Activated CD4-positive, CD25-positive, alpha-beta regulatory T cell treated with anti-CD3 and anti-CD28 coated beads, Interleukin-2, amount 50 U/mL, for 24 hours (primary cell): ENCODE data around the gene EIF4H.
"Not testable (repeated sequence)": the region's sequence is repeated elsewhere in the genome, so short reads cannot be mapped to it uniquely, and the experiment has no call there.

Experiments used
- ATAC-seq, 2 donors: fragments of 150-1000 bp; cut with Tn5 transposase; one replicate each; pipeline ENCODE4 v1.10.0; 2021; ENCODE audit warnings: mild to moderate bottlenecking in 1 of 2, moderate library complexity in 1 of 2

EIF4H gene

DNA sequence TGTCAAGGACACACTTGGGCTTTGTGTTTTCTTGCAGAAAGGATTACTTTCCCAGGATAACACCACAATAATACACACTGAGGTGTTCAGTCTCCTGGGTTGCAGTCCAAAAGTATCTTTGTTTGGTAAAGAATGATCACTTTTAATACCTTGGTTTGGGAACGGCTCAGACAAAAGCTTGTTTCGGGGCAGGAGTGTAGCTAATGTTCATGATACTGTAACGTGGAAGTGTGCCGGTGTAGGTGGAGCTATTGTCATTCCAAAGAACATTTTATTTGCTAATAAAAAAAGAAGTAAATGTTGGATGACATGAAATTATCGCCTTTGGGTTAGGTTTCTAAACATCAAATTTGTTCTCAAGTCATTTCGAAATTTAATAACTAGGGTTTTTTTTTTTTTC, 1.2 kb downstream of the EIF4H start:
- ATAC-seq: no peak

DNA sequence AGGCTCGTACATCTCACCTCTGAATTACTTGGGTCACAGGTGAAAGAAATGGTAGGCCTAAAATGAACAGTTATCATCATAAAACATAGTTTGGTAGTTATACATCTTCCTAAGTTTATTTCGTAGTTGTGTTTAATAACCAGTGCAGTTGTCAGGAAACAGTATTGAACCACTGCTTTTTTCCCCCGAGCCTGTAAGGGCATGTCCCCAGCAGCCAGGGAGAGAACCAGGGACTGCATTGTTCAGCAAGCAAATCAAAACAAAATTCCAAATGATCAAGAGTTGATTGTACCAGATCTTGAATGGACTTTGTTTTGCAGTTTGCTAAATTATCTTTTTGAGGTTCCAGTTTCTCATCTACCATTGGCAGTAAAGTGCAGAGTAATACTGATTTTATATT, 2.4 kb downstream of the EIF4H start:
- ATAC-seq: no peak

DNA sequence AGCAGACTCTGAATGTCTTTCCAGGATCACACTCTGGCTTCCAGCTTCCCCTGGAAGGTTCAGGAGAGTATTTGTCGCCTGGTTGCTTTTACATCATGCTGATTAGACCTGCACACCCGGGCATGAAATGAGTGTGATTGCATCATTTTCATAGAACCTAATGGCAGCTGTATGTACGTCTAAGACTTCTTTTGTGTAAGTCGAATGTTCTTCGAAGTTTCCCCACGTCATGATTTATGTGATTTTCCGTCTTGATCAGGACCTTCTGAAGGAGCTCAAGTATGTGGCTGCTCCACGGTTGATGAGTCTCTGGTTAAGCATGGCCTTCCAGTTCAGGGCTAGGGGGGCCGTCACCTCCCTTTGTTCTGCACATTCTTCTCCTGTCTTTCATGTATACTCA, 4.5 kb downstream of the EIF4H start:
- peak; percentile 12 to 37 for ATAC-seq

DNA sequence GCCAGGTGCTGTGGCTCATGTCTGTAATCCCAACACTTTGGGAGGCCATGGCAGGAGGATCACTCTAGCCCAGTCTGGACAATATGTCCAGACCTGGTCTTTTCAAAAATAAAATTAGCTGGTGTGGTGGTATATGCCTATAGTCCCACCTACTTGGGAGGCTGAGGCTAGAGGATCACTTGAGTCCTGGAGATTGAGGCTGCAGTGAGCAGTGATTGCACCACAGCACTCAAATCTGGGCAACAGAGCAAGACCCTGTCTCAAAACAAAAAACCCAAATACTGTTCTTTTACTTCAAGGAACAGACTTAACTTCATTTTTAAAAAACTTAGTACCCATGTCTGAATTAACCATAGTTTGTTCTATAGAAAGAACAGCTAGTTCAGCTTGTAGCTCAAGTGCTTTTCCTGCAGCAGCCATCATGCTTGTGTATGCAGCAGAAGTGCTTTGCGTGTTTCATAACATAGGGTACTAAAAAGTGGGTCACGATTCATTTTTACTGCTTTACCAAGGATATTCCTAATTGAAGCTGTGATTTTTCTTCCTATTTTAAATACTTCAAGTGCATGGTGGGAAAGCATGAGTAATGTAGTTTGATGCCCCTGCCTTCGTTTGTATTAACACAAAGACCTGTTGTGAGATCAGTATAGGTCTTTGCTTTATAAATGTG, 5.9 kb downstream of the EIF4H start:
- no peak for ATAC-seq

DNA sequence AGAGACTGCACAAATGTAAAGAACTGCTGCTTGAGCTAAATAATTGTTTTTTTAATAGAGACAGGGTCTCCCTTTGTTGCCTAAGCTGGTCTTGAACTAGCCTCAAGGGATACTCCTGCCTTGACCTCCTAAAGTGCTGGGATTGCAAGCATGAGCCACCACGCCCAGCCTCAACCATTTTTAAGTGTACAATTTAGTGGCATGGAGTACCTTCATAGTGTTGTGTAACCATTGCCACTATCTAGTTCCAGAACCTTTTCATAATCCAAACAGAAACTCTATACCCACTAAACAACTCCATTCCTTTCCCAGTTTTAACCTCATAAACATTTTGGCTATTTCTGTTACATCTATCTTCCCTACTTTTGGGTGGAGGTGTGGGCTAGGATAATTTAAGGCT, 6.7 kb downstream of the EIF4H start:
- ATAC-seq: no peak

DNA sequence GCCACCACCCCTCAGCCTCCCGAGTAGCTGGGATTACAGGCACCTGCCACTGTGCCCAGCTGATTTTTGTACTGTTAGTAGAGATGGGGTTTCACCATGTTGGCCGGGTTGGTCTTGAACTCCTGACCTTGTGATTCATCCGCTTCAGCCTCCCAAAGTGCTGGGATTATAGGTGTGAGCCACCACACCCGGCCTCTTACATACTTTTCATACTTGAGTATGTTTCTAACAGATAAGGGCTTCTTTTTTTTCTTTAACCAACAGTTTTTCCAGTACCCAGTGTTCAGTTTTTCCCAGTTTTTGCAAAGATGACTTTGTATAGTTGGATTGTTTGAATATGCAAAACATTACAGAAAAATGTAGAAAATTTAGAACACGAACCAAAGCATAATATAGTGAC, 7.7 kb downstream of the EIF4H start:
- no peak for ATAC-seq

DNA sequence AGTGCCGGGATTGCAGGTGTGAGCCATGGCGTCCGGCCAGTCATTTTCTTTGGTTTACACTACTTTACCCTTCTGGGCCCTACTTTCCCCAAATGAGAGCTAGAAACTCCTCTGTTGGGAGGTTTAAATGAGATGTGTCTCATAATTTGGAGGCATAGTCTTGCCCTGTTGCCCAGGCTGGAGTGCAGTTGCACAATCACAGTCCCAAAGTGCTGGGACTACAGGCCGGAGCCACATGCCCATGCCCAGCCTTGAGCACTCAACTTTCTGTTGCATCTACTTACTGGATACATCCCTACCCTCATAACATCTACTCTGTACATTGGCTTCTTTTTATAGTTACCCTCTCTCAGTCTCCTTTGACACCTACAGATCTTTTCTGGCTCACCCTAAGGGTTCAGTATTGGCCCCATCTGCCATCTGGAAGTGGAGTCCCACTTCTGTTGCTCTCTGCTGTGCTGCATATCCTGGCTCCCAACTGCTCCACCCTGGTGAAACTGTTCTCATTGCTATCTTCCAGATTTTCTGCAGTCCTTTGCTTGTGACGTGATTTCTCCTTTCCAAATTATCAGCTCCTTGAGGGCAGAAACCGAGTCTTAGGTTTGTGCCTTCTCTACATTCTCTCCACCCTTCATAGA, 8.4 kb downstream of the EIF4H start:
- ATAC-seq: no peak

DNA sequence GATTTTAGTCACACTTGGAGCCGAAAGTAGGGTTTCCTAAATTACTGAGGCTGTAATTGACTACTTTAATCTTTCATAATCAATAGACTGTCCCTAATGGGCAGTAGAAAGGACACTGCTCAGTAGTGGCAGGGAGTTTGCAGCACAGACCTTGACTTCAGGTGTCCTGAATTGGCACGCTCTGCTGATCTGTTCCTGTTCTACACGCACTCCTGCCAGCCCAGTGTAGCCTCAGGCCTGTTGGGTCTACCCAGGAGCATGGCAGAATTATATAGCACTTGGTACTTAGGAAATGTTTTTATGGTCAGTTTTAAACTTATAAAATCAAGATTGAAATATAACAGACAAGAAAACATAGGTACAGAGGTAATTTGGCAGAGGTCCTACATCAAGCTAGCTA, 9.0 kb downstream of the EIF4H start:
- no peak for ATAC-seq

DNA sequence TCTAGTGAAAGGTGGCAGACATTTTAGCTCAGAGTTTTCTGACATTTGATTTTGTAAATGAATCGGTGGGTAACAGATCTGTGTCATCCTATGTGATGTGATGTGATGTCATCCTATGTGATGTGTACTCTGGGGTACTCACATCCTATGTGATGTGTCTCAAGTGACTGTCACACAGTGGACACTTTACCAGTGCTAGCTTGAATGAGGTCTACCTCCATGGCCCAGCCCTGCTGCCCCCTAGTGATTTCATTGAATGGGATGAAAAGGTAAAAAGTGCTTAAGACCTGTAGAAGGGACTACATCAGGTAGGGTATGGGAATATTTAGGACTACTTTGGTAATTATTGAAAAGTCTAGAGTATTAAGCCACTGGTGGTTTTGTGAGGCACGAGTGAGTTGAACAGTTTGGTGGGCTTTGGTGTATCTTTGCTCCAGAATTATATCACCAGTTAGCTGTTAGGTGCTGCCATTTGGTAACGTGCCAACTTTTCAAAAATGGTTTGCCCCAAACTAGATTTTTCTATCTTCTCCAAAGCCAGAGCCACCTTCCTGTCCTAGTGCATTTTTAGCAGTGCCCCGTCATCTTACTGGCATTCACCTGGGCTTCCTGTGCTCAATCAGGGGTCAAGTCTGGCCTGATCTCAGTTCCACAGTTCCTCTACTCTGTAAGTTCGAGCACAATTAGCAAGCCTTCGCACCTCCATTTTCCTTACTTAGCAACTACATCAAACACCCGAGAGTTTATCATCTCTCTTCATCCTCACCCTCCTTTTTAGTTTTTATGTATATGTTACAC, 9.7 kb downstream of the EIF4H start:
- ATAC-seq: peak; percentile 95 to 98

DNA sequence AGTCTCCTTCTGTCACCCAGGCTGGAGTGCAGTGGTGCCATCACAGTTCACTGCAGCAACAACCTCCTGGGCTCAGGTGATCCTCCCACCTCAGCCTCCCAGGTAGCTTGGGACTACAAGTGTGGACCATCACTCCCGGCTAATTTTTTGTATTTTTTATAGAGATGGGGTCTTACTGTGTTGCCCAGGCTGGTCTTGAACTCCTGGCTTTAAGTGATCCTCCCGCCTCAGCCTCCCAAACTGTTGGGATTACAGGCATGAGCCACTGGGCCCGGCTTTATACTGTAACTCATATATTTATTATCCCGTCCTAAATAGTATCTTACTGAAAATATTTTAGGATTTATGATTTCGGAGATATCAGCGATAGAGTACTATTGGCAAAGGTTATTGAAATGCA, 10.9 kb downstream of the EIF4H start:
- ATAC-seq: no peak

DNA sequence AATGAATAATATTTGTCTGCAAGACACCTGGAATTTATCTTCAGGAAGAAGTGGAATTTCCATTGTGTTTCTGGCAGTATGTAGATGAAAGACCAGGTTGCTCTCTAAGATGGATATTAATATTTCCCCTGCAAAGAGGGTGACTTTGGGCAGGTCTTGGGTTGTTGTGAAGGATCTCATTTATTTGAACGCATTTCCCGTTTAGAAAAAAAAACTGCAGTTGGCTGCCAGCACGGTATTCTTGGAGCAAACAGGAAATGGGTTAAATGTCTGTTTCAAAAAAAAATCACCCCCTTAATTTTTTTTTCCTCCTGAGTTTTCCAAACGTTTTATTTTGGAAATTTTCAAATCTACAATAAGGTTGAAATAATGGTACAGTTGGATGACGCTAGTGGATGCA, 11.5 kb downstream of the EIF4H start:
- no peak for ATAC-seq

DNA sequence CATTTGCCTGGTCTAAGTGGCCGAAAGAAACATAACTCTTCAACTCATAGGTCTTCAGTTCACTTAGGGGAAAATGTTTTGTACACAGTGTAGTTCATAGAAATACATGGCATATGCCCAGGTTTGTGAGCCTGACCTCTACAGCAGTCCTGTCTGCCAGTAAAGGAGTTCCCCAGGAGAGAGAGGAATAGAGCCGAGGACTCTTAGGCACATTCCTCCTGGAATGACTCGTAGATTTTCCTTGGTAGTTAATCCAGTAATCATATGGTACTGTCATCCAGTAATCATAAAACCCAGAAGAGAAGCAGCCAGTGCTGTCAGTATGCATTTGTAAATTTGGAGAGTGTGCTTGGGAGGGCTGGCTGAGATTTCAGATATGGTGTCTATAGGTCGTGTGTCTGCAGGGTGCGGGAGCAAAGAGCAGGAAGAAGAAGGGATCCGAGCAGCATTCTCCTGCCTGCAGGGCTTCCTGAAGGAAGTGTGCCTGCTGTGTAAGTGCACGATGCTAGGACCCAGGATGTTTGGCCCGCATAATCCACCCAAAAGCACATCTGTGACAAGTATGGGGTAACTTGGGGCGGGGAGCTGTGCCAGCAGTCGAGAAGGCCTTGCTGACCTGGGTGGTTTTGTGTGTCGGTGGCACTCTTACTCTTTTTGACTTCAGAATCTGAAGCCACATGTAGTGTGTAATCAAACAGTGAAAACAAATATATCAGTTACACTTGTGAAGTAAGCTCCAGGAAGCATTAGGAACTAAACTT, 13.9 kb downstream of the EIF4H start:
- no peak for ATAC-seq

DNA sequence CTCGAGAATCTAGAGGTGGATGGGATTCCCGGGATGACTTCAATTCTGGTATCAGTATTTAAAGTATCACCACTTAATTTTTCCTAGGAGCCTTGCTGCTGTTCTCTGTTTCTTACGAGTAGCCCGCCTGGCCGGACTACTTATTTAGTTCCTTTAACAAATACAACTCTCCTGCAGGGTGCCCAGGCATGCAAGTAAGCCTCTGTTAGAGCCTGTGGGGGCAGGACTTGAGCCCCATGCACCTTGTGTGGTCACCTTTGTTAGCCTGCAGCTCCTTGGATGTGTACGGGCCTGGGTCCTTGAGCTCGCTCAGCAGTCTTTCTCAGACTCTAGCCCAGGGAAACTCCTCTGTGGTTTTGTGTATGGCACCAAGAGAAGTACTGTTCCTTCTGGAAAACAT, 16.1 kb downstream of the EIF4H start:
- ATAC-seq: no peak

DNA sequence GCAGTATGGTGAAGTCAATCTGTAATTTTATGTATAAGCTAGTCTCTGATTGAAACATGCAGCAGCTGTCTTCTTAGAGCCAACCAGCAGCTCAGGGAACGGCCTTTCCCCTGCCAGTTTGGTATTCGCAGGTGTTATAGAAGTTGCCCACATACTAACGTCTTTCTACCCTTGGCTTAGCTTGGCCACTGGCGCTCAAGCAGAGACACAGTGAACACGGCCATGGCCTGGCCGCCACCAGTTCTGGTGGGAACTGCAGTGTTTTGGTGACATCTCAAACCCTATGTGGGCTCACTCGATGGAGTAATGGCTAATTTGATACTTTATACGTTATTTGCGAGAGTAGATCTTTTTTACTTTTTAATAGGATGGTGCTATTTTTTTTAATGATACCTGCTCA, 17.1 kb downstream of the EIF4H start:
- no peak for ATAC-seq

DNA sequence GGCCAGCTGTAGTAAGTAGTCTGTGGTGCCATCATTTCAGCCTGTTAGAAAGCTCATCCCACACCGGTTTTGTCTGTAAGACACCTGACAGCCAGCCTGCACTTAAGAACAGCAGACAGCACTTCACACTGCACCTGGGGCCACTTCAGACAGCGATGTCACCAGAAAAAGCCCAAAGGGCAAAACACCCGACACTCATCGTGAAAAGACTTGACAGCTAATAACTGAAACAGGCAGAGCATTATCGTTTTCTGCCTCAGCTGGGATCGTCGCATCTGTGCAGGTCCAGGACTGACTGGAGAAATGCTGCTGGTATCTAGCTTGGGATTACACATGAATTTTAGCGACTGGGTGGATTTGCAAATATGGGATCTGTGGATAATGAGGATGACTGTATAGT, 18.9 kb downstream of the EIF4H start:
- no peak for ATAC-seq

DNA sequence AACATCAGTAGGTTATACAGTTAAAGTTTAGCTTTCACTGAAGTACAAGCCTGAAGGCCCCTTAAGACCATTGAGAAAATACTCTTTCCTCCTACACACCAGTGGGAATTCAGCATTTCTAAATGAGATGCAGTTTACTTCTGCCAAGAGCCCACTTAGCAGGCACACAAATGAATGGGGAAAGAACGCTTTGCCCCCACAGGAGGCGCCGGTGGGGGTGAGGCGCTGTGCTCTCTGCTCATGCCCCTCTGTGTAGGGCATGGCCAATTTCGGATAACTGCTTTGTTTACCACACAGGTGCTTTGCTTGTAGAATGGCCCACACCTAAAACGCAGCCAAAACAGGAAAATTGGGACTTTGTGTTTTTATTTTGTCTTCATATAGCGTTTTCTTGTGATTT, 19.8 kb downstream of the EIF4H start:
- no peak for ATAC-seq

DNA sequence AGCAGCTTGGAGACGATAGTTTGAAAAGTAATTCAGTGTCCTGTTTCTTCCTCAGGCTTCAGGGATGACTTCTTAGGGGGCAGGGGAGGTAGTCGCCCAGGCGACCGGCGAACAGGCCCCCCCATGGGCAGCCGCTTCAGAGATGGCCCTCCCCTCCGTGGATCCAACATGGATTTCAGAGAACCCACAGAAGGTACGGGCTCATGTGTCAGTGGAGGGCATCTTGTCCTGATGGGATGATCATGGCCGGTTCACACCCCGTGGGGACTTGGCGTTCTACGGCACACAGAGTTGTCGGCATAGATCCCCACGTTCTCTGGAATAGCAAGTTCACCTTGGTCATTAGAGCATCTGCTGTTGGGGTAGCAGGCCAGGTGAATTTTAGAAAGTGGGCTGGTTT, 20.5 kb downstream of the EIF4H start:
- no peak for ATAC-seq

DNA sequence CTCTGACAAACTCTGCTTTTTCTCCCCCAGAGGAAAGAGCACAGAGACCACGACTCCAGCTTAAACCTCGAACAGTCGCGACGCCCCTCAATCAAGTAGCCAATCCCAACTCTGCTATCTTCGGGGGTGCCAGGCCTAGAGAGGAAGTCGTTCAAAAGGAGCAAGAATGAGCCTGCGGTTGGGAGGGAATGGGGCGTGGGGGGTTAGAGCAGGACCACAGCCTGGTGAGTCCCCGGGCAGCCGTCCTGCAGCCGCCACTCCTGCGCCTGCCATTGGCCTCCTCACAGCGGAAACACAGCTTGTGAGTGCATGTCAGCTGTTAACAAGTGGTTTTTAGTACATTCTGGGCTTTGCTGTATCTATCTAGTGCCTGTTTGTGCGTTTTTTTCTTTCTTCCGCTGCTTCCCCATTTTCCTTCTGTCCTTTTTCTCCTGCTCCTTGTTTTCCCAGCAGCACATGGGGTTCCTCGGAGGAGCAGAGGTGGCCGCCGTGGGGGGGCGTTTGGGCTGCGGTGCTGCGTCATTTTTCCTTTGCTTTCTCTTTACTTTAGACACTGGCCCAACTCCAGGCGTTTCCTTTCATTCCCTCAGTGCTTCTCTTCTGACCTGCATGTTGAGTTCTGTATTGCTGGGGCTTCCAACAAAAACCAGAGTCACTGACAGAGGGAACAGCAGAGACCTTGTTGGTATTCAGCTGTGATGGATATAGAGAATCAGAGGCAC, 21.1 kb downstream of the EIF4H start:
- not testable (repeated sequence) for ATAC-seq

DNA sequence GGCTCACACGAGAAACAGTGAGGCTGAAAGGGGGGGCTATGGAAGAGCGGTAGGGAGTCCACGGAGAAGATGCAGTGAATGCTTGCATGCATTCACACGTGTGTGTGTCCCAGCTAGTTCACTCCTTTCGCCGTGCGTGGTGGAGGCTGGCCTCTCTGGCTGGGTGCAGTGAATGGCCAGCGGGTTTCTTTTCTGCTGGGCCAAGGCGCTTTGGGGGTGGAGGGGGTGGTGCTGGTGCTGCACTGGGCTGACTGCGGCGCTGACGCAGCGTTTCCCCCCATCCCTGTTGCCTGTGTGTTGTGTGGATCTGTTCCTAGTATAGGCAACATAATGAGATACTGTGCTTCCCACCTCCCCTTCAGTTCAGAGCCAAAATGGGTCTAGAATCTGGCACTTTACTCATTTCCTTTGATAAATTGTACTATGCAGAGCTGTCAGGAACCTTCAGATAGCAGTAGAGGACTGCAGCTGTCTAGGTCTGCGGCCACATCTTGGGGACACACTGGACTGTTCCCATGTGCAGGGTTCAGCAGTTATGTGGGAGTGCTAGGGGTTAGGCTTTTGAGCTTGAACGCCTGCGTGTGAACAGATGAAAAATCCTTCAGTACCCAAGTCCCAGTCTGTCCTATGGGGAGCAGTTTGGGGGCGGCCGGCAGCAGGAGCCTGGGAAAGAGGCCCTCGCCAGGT, 22.0 kb downstream of the EIF4H start:
- ATAC-seq: not testable (repeated sequence)

DNA sequence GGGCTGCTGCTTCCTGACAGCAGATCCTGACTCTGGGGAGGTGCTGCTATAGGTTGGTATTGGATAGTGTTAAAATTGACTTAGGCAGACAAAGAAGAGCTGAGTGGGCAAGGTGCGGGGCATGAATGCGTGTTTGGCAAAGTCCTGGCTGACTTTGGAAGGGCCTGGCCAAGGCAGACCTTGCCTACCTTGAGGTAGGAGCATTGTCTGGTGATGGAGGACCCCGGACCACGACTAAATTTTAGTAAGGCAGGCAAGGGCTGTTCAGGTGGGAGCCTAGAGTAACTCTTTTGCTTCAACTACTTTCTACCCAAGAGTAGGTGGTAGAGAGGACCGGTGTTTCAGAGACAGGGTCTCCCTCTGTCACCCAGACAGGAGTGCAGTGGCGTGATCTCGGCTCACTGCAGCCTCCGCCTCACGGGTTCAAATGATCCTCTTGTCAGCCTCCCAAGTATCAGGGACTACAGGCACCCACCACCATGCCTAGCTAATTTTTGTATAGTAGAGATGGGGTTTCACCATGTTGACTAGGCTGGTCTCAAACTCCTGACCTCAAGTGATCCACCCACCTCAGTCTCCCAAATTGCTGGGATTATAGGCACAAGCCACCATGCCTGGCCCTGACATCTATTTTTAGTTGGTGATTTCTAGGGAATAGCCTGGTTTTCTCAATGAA, 23.4 kb downstream of the EIF4H start:
- ATAC-seq: no peak
